PC-9 (cell line): ENCODE measurements around the gene ATF7IP.

Experiments
- EZH2 ChIP-seq: fragments of 200-600 bp; sonication (generic); IDR thresholded peaks from 2 replicates; pipeline ENCODE4 v1.8.0; 2017; ENCODE audit warnings: antibody characterized with exemption, low read depth
- TF ChIP-seq, protein P1 (sequence below): fragments of 200-600 bp; sonication (generic); conservative IDR thresholded peaks from 2 replicates; pipeline ENCODE4 v1.6.1; 2017; ENCODE audit warnings: mixed run types, antibody characterized with exemption, mild to moderate bottlenecking, moderate library complexity

DNA sequence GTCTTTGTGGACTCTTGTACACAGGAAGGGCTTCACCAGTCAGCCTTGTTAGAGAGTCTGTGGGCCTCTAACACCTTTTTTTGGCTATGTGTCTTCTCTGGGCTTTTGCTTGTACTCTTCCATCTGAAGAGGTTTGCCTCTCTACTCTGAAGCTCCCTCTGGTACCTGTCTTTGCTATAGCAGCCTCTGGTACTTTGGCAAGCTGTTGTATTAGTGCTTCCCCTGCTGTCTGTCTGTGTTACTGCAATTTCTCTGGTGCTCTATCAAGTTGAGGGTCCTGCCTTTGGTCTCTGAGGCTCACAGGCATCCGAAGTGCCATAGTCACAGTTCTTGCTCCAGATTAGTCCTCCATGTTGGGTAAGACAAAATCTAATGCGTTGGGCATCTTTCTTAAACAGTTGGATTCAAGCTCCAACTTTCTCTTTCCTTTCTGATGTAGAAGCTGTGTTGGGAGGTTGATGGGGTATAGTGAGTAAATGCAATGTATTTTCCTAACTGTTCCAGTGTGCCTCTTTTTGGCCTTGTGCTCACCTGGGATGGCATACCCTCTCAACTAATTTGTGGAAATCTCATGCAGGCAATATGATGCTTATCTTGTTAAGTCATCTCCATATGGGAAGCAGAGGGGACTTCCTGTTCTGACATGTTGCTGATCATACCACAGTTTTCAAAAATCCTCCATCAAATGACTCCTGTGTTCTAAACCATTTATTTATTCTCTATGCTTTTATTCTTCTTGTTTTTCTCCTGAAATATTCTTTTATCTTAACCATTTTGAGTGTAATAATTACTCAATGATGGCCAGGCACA, 88.8 kb downstream of the ATF7IP start:
- TF ChIP-seq, protein P1, sequence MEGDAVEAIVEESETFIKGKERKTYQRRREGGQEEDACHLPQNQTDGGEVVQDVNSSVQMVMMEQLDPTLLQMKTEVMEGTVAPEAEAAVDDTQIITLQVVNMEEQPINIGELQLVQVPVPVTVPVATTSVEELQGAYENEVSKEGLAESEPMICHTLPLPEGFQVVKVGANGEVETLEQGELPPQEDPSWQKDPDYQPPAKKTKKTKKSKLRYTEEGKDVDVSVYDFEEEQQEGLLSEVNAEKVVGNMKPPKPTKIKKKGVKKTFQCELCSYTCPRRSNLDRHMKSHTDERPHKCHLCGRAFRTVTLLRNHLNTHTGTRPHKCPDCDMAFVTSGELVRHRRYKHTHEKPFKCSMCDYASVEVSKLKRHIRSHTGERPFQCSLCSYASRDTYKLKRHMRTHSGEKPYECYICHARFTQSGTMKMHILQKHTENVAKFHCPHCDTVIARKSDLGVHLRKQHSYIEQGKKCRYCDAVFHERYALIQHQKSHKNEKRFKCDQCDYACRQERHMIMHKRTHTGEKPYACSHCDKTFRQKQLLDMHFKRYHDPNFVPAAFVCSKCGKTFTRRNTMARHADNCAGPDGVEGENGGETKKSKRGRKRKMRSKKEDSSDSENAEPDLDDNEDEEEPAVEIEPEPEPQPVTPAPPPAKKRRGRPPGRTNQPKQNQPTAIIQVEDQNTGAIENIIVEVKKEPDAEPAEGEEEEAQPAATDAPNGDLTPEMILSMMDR, result peak; percentile 60
- TF ChIP-seq EZH2, result no peak
